GM19468 (cell line): Measurements from ENCODE around the gene PLXNB1.

Experiments used
- ATAC-seq: cut with Tn5 transposase; IDR thresholded peaks from one replicate; pipeline ENCODE4 v1.9.1; 2021; ENCODE audit warnings: mild to moderate bottlenecking, moderate library complexity, moderate number of reproducible peaks; ENCODE audit not compliant: unreplicated experiment; ENCODE audit errors: extremely low read depth

Gene PLXNB1

DNA sequence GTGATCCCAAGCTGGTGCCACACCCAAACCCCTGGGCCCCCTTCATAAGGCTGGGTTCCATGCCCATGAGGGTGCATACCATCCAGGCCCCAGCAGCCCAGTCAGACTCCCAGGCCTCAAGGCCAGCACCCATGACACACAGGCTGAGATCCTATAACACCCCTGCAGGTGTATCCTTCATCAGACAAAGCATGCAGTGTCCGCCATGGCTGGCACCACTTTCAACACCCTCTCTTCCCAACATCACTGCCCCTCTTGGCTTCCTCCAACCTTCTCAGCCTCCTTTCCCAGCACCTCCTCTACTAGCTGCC is 6.5 kb upstream of the PLXNB1 start:
- ATAC-seq, result no peak

GRCh38 chr3:48435774-48436476 is 6.0 kb upstream of the PLXNB1 start:
- ATAC-seq, result no peak

- no peak for ATAC-seq
Measured at GRCh38 chr3:48435223-48435595, 5.3 kb upstream of the PLXNB1 start.

DNA sequence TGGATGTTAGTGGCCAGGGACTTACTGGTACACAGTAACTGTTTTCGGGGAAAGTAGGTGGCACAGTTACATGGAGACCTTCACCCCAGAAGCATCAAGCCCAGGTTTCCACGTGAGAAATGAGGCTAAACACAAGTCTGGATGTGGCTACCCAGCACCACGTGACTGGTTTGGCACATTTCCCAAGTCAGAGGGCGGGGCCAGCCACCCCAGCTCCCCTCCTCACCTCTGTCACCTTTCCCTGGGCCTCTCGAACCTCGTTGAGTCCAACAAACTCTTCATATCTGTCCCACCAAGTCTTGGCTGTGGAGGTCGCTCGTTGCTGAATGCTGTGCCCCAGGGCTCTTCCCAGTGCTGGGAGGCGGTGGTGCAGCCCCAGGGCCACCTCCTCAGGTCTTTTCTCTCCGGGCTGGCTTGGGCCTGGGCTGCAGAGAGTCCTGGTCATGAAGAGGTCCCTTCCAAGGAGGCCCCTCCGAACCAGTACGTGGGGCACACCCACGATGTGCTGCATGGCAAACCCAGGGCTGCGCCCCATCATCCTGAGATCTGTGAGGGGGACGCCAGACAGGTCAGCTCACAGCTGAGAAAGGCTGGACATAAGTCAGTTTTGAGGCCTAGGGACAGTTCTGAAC is 4.8 kb upstream of the PLXNB1 start:
- ATAC-seq, result no peak

DNA sequence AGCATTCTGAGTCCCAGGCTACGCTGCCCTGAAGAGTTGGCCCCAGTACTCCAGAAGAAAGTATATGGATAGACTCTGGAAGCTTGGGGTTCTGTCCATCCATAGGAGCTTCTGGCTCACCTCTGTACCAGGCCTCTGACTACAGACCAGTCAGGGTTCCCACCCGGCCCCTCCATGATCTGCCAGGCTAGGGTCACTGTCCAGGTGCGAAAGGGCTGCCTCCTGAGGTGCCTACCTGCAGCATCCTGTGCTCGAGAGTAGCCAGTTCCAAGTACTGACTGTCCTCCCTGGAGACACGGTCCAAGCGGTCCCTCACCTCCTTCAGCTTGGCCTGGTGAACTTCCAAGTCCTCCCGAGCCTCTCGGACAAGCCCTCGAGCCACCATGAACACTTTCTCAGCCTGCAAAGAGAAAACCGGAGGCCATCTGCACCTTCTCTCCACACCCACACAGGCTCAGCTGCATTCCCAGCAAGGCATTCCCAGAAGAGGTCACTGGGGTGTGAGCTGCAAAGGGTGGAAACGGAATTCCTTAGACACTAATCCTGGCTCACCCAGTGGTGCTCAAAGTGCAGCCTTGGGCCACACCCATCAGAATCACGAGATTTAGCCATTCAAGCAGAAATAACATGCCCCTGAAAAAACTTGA is 3.7 kb upstream of the PLXNB1 start:
- ATAC-seq, result no peak

DNA sequence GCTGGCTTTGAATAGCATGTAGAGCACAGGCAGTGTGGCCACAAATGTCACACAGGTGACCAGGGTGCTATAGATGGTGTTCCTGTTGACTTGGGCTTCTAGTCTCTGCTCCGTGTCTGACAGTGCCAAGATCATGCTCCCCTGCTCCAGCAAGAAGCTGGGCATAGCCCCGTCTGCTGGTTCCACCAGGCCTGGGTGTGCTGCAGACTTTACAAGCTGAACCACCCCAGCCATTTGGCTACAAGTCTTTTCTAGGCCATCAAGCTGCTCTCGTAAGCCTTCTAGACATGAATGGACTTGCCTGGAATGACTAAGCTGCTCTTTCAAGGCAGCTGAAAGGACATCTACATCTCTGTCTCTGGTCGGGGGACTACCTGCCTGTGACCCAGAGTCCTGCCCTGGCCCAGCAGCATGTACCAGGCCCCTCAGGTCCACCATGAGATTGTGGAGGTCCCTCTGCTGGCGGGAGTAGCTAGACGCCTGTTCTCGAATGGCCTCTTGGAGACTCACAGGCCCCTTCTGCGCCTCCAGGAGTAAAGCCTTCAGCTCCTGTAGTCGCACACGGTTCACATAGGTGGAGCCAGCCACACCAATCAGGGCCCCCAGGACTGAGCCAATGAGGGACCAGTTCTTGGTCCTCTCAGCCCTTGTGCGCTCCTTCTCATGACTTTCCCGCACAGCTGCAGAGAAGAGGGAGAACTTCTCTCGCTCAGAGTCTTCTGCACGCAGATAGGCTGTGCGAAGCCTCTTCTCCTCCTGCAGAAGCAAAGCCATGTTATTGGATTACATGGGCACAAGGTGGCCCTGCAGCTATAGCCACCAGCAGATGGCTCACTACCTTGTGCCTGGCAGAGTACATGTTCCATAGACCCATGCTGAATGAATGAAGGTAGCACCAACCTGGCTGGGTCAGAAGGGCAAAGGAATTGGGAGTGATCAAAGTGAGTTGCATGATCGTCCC is 2.8 kb upstream of the PLXNB1 start:
- no peak for ATAC-seq

- no peak for ATAC-seq
Measured at GRCh38 chr3:48431224-48432029, 1.5 kb upstream of the PLXNB1 start.

DNA sequence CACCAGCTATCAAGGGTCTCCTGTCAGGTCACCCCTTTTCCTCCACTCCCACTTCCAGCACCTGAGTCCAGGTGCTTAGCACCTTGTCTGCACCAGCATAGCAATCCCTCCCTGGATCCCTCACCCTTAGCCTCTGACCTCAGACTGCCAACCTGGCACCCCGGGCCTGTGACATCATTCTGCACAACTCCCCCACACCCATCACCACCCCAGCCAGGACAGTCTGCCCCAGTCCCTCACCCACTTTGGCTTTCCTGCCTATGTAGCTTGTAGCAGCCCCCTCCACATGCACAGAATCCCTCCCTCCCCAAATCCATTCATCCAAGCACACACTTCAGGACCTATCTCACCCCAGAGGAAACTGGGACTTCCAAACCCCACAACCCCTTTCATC is 819 bp upstream of the PLXNB1 start:
- no peak for ATAC-seq

DNA sequence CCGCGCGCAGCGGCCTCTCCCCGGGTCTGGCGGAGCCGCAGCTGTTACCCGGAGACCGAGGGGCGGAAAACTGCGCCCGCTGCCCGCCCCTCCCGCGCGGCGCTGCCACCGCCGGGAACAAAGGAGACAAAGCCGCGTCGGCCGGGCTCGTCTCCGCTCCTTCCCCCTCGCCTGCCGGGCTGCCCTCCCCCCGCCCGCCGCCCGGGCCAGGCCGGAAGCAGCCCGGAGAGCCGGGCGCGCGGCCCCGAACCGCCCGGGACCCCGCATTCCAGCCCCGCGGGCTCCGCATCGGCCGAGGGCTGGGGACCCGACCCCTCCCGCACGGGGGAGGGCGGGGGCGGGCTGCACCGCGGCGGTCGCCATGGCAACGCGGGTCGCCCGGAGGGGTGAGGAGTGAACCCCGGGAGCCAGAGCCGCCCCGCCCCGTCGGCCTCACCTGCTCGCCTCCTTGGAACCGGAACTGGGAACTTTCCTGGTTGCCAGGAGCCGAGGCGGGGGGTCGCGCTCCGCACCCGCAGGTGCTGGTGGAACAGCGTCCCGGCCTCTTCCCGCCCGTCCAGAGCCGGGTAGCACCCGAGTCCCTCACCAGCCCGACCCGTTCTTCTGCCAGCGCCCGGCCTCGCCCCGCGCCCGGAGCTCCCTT is 448 bp downstream of the PLXNB1 start:
- peak; percentile 37 for ATAC-seq

DNA sequence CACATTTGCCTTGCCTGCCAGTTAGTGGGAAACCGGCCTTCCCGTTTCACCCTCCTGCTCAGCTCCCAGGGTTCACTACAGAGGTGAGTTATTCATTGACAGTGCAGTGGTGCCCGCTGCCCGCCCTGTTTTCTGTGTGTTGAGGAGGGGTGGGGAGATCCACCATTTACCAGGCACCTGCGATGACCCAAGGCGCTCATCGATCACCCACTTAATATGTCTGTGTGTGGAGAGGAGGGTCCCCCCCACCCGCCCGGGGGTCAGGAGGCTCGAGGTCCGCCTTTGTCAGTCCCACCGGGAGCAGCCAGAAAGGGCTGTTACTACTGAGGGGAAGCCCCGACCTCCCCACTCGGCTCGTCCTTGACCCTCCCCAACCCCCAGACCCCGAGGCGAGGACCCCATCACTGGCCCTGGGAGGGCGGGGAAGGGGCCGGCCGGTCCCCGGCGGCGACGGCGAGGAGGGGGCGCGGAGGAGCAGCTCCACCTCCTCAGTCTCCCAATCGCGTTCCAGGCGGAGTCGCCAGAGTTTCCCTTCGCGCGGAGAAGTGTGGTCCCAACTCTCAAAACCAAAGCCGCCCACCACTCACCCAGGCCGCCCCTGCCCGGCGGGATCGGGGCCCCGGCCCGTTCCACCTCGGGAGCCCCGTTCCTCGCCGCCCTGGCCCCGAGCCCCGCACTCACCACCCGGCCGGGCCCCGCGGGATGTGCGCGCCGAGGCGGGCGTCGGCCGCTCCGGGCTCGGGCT is 1.1 kb downstream of the PLXNB1 start:
- no peak for ATAC-seq

GRCh38 chr3:48428088-48428571 is 1.8 kb downstream of the PLXNB1 start:
- no peak for ATAC-seq

- ATAC-seq, result no peak
Measured at GRCh38 chr3:48427630-48427962, 2.3 kb downstream of the PLXNB1 start.

GRCh38 chr3:48426944-48427629 is 2.8 kb downstream of the PLXNB1 start:
- no peak for ATAC-seq

GRCh38 chr3:48426401-48426909 is 3.4 kb downstream of the PLXNB1 start:
- no peak for ATAC-seq

DNA sequence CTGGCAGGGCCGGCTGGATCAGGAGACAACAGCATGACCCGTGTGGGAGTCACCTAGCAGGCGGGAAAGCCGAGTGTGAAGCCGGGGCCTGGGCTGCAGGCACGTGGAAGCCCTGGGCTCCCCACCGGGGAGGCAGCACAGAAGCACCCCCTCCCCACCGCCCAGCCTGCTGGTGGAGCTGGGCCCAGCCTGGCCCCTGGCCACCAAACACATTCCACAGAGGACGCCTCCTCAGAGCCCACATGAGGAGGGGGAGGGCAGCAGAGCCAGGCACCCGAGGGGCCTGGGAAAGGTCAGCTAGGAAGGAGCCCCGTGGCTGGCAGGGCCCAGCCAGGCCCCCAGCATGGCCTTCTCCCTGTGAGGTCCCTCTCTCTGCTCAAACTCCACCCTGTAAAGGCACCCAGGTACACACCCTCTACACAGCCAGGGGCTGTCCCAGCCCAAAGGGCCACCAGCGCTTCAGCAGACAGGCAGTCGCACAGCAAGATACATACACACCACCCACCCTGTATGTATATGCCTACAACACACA is 4.5 kb downstream of the PLXNB1 start:
- ATAC-seq, result no peak

GRCh38 chr3:48423883-48424695 is 5.8 kb downstream of the PLXNB1 start:
- no peak for ATAC-seq
